GM21737 (cell line): ENCODE measurements around the gene ORMDL3.
"Not testable (repeated sequence)": the region's sequence is repeated elsewhere in the genome, so short reads cannot be mapped to it uniquely, and the experiment has no call there.

Source experiments
- ATAC-seq: cut with Tn5 transposase; IDR thresholded peaks from one replicate; pipeline ENCODE4 v1.9.1; 2021; ENCODE audit warnings: mild to moderate bottlenecking, moderate library complexity; ENCODE audit not compliant: unreplicated experiment

The ORMDL3 gene

GRCh38 chr17:39950871-39951348 lies 23.5 kb upstream of the ORMDL3 start:
- ATAC-seq, result no peak

GRCh38 chr17:39949028-39949427 lies 21.6 kb upstream of the ORMDL3 start:
- no peak for ATAC-seq

DNA sequence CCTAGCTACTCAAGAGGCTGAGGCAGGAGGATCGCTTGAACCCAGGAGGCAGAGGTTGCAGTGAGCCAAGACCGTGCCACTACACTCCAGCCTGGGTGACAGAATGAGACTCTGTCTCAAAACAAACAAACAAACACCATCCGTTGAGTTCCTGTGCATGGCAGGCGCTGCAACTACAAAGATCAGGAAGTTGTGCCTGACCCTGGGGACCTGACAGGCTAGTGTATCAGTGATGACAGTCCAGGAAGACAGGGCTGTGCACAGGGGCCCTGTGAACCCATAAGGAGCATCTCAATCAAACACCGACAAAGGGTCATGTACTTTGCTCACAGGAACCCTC lies 21.1 kb upstream of the ORMDL3 start:
- not testable (repeated sequence) for ATAC-seq

DNA sequence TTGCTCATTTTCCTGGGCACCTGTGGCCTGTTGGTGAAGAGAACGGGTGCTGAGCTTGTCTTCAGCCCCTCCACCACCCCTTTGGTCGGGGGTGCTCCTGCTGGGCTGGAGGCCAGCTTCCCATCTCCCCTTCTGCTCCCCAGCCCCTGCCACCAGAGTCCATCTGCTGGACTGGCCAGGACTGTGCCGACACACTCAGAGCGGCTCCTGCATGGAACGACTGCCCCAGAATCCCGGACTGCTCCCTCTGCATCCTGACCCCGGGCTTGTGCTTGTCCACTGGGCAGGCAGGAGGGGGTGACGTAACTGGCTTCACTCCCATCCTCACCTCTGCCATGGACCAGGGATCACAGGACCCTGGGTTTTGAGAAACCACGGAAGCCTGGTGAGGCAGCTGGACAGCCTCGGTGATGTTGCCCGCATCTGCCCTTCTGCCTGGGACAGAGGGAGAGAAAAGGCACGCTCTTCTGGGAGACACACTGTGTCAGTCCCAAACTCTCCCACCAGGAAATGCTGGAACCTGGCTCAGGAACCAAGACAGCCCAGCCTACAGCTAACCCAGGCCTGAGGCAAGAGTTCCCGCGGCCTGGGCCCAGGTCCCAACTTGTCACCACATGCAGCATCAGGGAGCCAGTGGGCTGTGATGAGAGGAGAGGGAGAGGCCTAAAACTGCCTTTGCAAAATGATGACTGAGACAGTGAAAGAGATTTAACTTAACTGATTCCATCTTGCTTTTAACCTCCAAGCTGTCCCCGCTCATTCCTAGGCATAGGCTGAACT lies 19.3 kb upstream of the ORMDL3 start:
- no peak for ATAC-seq

- ATAC-seq, result no peak
These were observed 17.0 kb upstream of the ORMDL3 start for GRCh38 chr17:39944393-39944711.

GRCh38 chr17:39943702-39944392 lies 16.4 kb upstream of the ORMDL3 start:
- no peak for ATAC-seq

GRCh38 chr17:39939588-39940419 lies 12.4 kb upstream of the ORMDL3 start:
- ATAC-seq, result no peak

GRCh38 chr17:39939106-39939505 lies 11.7 kb upstream of the ORMDL3 start:
- no peak for ATAC-seq

- no peak for ATAC-seq
These were observed 10.9 kb upstream of the ORMDL3 start for GRCh38 chr17:39938140-39938869.

GRCh38 chr17:39937447-39937846 lies 10.0 kb upstream of the ORMDL3 start:
- ATAC-seq, result no peak

DNA sequence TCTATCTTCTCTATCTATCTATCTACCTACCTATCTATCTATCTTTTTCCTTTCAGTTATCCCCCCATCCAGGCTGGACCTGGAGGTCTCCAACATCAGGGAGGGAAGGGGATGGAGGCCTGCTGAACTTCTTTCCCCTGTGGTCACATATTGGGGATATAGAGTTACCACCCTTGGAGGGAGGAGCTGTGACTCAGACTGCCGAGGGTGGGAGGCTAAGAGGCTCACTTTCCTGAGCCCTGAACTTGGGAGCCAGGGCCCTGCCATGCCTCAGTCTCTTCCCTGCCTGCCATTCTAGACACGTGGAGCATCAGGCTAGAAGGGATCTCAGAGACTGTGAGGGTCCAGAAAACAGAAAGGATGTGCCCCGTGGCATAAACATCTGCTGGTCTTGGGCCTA lies 8.5 kb upstream of the ORMDL3 start:
- ATAC-seq, result no peak

- no peak for ATAC-seq
These were observed 6.9 kb upstream of the ORMDL3 start for GRCh38 chr17:39934324-39934723.

GRCh38 chr17:39933912-39934311 lies 6.5 kb upstream of the ORMDL3 start:
- ATAC-seq, result no peak

- no peak for ATAC-seq
These were observed 2.4 kb upstream of the ORMDL3 start for GRCh38 chr17:39929646-39930407.

DNA sequence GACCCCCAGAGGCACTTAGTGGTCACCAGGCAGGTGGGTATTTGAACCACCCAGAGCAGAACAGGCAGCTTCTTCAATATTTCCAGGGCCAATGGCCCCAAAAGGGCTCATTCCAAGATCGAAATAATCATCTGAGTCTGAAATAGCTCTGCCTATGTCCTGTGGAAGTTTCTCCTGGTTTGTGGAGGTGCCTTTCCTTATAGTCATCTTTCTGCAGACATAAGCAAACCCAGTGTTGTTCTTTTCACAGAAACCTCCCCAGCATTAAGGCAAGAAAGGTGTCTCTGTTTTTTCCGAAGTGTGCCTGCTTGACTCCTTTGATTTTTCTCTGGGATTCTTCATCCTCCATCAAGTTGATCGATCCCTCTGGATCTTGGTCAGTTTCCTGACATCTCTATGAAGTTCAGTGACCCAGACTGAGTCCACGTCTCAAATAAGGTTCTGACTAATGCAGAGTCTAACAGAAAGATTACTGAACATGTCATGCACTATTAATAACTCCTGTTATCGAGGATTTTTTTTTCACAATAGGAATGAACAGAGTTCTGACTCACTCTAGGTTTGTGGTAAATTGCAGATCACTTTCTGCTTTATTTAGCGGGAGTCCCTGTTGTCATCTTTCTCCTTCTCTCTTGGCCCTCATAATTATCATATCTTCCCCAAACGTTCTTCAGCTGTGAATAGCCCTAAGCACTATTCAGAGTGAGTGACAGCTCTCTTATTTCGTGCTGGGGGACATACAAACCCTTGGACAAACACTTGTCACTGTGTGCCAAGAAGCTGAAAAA lies 1.7 kb upstream of the ORMDL3 start:
- no peak for ATAC-seq

GRCh38 chr17:39927929-39928857 lies 792 bp upstream of the ORMDL3 start:
- ATAC-seq, result no peak

GRCh38 chr17:39926588-39927100 lies 757 bp downstream of the ORMDL3 start:
- ATAC-seq, result no peak

DNA sequence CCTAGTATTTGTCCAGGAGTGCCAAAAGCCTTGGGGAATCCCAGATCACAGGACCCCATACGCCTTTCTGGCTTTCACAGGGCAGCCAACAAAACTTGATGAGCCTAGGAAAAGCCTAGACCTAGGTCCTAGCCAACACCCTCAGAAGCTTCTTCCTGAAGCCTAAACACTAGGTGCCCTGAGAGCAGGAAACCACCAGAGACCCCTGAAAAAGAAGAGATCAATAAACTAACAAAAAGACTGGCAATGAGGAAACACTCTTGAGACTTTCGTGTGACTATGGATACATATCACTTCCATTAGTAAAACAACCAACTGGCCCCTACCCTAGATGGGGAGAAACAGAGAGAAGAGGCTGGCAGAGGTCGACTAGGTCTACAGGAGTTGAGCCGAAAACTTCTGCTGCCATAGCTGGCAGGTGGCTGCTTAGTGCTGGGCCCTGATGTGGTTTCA lies 1.2 kb downstream of the ORMDL3 start:
- no peak for ATAC-seq
